KMS-11 (cell line): ENCODE measurements around the gene OLIG3.

ENCODE experiments used
- H2AFZ ChIP-seq: fragments of 200-600 bp; sonication (generic); 2 replicates; pipeline ENCODE4 v1.6.1; 2016; ENCODE audit warnings: antibody characterized with exemption, mixed run types, low read depth
- H3K27ac ChIP-seq: fragments of 200-600 bp; sonication (generic); 2 replicates; pipeline ENCODE4 v1.6.1; 2016; ENCODE audit warnings: mild to moderate bottlenecking, mixed run types
- H3K27me3 ChIP-seq: fragments of 200-600 bp; sonication (generic); 2 replicates; pipeline ENCODE4 v1.6.1; 2017; ENCODE audit warnings: mild to moderate bottlenecking, low read depth, mixed run types, moderate library complexity; ENCODE audit not compliant: insufficient read depth
- H3K36me3 ChIP-seq: fragments of 200-600 bp; sonication (generic); 2 replicates; pipeline ENCODE4 v1.6.1; 2017; ENCODE audit warnings: mild to moderate bottlenecking, mixed run types; ENCODE audit not compliant: insufficient read depth
- H3K4me1 ChIP-seq: fragments of 200-600 bp; sonication (generic); 2 replicates; pipeline ENCODE4 v1.6.1; 2016; ENCODE audit warnings: mild to moderate bottlenecking, low read depth, mixed run types; ENCODE audit not compliant: poor library complexity, severe bottlenecking
- H3K4me2 ChIP-seq: fragments of 200-600 bp; sonication (generic); 2 replicates; pipeline ENCODE4 v1.7.0; 2016; ENCODE audit warnings: mild to moderate bottlenecking, mixed run types
- H3K4me3 ChIP-seq: fragments of 200-600 bp; sonication (generic); IDR thresholded peaks from 2 replicates; pipeline ENCODE4 v1.6.1; 2017; ENCODE audit warnings: low read depth, low read length, mixed read lengths; ENCODE audit not compliant: insufficient read depth
- H3K79me2 ChIP-seq: fragments of 200-600 bp; sonication (generic); 2 replicates; pipeline ENCODE4 v1.6.1; 2016; ENCODE audit warnings: low read depth, mixed run types; ENCODE audit not compliant: insufficient read depth
- H3K9ac ChIP-seq: fragments of 200-600 bp; sonication (generic); 2 replicates; pipeline ENCODE4 v1.6.1; 2016; ENCODE audit warnings: mild to moderate bottlenecking, mixed run types
- H4K20me1 ChIP-seq: fragments of 200-600 bp; sonication (generic); 2 replicates; pipeline ENCODE4 v1.6.1; 2016; ENCODE audit warnings: mild to moderate bottlenecking, mixed run types; ENCODE audit not compliant: insufficient read depth
- CTCF ChIP-seq: fragments of 200-600 bp; sonication (generic); conservative IDR thresholded peaks from 2 replicates; pipeline ENCODE4 v1.6.1; 2017; ENCODE audit warnings: low read depth, mild to moderate bottlenecking, antibody characterized with exemption, low read length, moderate library complexity, mixed read lengths

The OLIG3 gene

GRCh38 chr6:137487869-137488149 lies 6.4 kb downstream of the OLIG3 start:
- Histone ChIP-seq H3K4me2 (no peak overlapping the region), H4K20me1 (no peaks in the 10 kb centered on the region), H3K27me3 (no peaks in the 10 kb centered on the region), H2AFZ (no peak overlapping the region), H3K4me1 (no peaks in the 10 kb centered on the region), H3K27ac (no peak overlapping the region), H3K9ac (no peak overlapping the region), H3K4me3 (no peak overlapping the region), H3K79me2 (no peaks in the 10 kb centered on the region), H3K36me3 (no peaks in the 10 kb centered on the region)
- TF ChIP-seq CTCF, result no peak

GRCh38 chr6:137487181-137487868 lies 6.9 kb downstream of the OLIG3 start:
- no peak overlapping the region for H3K4me2 ChIP-seq
- no peak overlapping the region for H3K27ac ChIP-seq
- H3K4me3 ChIP-seq, result no peak overlapping the region
- no peaks in the 10 kb centered on the region for H3K79me2 ChIP-seq
- H3K27me3 ChIP-seq, result no peaks in the 10 kb centered on the region
- no peak overlapping the region for H2AFZ ChIP-seq
- H4K20me1 ChIP-seq, result no peaks in the 10 kb centered on the region
- no peaks in the 10 kb centered on the region for H3K36me3 ChIP-seq
- no peak overlapping the region for H3K9ac ChIP-seq
- no peak for TF ChIP-seq CTCF
- no peaks in the 10 kb centered on the region for H3K4me1 ChIP-seq

- H3K27ac ChIP-seq, result no peak overlapping the region
- H3K4me2 ChIP-seq, result no peak overlapping the region
- TF ChIP-seq CTCF, result no peak
- H3K79me2 ChIP-seq, result no peaks in the 10 kb centered on the region
- no peaks in the 10 kb centered on the region for H3K27me3 ChIP-seq
- H3K9ac ChIP-seq, result no peak overlapping the region
- H3K36me3 ChIP-seq, result no peaks in the 10 kb centered on the region
- no peaks in the 10 kb centered on the region for H3K4me1 ChIP-seq
- no peak overlapping the region for H3K4me3 ChIP-seq
- H2AFZ ChIP-seq, result no peak overlapping the region
- no peaks in the 10 kb centered on the region for H4K20me1 ChIP-seq
These were observed 7.8 kb downstream of the OLIG3 start for GRCh38 chr6:137486416-137486815.

GRCh38 chr6:137480431-137480830 lies 13.8 kb downstream of the OLIG3 start:
- Histone ChIP-seq H3K4me1 (no peaks in the 10 kb centered on the region), H3K79me2 (no peaks in the 10 kb centered on the region), H3K4me2 (no peak overlapping the region), H3K9ac (no peak overlapping the region), H4K20me1 (no peaks in the 10 kb centered on the region), H3K4me3 (no peak overlapping the region), H3K27ac (no peak overlapping the region), H3K36me3 (no peaks in the 10 kb centered on the region), H2AFZ (no peak overlapping the region), H3K27me3 (no peaks in the 10 kb centered on the region)
- no peak for TF ChIP-seq CTCF
